Keratinocyte (primary cell): ENCODE measurements around the gene HMGB1.

Source experiments
- EZH2 ChIP-seq: IDR thresholded peaks from one replicate; pipeline ENCODE4 v1.6.1; 2012; ENCODE audit warnings: inconsistent platforms, mild to moderate bottlenecking, low read length, moderate library complexity
- TF ChIP-seq, protein P1 (sequence below), 3 experiments: IDR thresholded peaks in 1 of 3; conservative IDR thresholded peaks in 1 of 3; optimal IDR thresholded peaks in 1 of 3; 2 replicates in 2 of 3; 3 replicates in 1 of 3; pipeline versions ENCODE3 to v1.5.1; 2011; ENCODE audit warnings: low read length in 3 of 3, mild to moderate bottlenecking in 3 of 3, moderate library complexity in 2 of 3, control low read depth in 1 of 3, inconsistent platforms in 1 of 3; ENCODE audit not compliant: insufficient read depth in 2 of 3; ENCODE audit errors: extremely low read depth in 1 of 3

DNA sequence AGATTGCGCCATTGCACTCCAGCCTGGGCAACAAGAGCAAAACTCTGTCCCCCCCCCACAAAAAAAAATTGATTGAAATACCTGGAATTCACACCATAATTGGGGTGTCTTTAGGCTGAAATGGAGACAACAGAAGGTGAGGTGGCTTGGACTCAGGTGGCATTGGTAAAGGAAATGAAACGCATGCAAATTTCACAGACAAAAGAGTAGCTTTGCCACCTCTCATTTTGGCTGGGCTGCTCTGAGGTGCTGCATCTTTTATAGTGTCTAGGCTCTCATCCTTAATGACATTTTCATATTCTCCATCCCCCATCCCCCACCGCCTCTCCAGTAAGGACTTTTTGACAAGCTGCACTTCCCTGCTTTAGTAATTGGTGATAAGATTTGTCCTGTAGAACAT, 36.5 kb downstream of the HMGB1 start:
- TF ChIP-seq, protein P1, sequence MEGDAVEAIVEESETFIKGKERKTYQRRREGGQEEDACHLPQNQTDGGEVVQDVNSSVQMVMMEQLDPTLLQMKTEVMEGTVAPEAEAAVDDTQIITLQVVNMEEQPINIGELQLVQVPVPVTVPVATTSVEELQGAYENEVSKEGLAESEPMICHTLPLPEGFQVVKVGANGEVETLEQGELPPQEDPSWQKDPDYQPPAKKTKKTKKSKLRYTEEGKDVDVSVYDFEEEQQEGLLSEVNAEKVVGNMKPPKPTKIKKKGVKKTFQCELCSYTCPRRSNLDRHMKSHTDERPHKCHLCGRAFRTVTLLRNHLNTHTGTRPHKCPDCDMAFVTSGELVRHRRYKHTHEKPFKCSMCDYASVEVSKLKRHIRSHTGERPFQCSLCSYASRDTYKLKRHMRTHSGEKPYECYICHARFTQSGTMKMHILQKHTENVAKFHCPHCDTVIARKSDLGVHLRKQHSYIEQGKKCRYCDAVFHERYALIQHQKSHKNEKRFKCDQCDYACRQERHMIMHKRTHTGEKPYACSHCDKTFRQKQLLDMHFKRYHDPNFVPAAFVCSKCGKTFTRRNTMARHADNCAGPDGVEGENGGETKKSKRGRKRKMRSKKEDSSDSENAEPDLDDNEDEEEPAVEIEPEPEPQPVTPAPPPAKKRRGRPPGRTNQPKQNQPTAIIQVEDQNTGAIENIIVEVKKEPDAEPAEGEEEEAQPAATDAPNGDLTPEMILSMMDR (optimal IDR thresholded peaks at IDR 0.05 in 1 of 3, IDR thresholded peaks at IDR 0.05 in 1 of 3, conservative IDR thresholded peaks at IDR 0.05 in 1 of 3; ENCODE audit: extremely low read depth in 1 of 3, insufficient read depth in 2 of 3, low read length in 3 of 3): no peak
- TF ChIP-seq EZH2: no peak
